HepG2 (cell line): Measurements from ENCODE around the gene SPRED2. TPM values are rescaled to one million over a fixed set of nuclear protein-coding genes. Genes with fewer than 3 reads are reported as not detected.

Source experiments
- ATF2 ChIP-seq: sonication (generic); formaldehyde crosslinking; IDR thresholded peaks from 2 replicates; pipeline ENCODE4 v1.4.0; 2020; ENCODE audit warnings: missing genetic modification reagents
- BRCA1 ChIP-seq: sonication (generic); formaldehyde crosslinking; IDR thresholded peaks from 2 replicates; pipeline ENCODE4 v1.4.0; 2020; ENCODE audit warnings: missing genetic modification reagents
- DPF2 ChIP-seq: sonication (generic); formaldehyde crosslinking; IDR thresholded peaks from 2 replicates; pipeline ENCODE4 v1.4.0; 2020; ENCODE audit warnings: mild to moderate bottlenecking, low read depth, missing genetic modification reagents, borderline replicate concordance
- JARID2 ChIP-seq: sonication (generic); formaldehyde crosslinking; IDR thresholded peaks from 2 replicates; pipeline ENCODE4 v1.8.1; 2023; ENCODE audit warnings: missing genetic modification reagents, inconsistent platforms; ENCODE audit not compliant: insufficient replicate concordance
- MXI1 ChIP-seq: IDR thresholded peaks from 3 replicates; pipeline ENCODE4 v1.6.1; 2012; ENCODE audit warnings: low read depth, low read length, inconsistent platforms, borderline replicate concordance
- RELA ChIP-seq: sonication (generic); formaldehyde crosslinking; IDR thresholded peaks from 2 replicates; pipeline ENCODE4 v1.4.0; 2020; ENCODE audit warnings: missing genetic modification reagents
- SP1 ChIP-seq, 2 experiments: fragments of 450-650 bp in 1 of 2; sonication (generic) in 1 of 2; formaldehyde crosslinking in 1 of 2; IDR thresholded peaks; 2 replicates each; pipeline versions ENCODE4 v1.4.0 to v1.6.1; 2016 to 2020; ENCODE audit warnings: missing genetic modification reagents in 1 of 2
- UBTF ChIP-seq: sonication (generic); formaldehyde crosslinking; IDR thresholded peaks from 2 replicates; pipeline ENCODE4 v1.4.0; 2020; ENCODE audit warnings: mild to moderate bottlenecking, missing genetic modification reagents
- ZFP41 ChIP-seq: sonication (generic); formaldehyde crosslinking; IDR thresholded peaks from 2 replicates; pipeline ENCODE4 v1.4.0; 2020; ENCODE audit warnings: mild to moderate bottlenecking, missing genetic modification reagents, borderline replicate concordance
- ZNF20 ChIP-seq: sonication (generic); formaldehyde crosslinking; IDR thresholded peaks from 2 replicates; pipeline ENCODE4 v1.4.0; 2020; ENCODE audit warnings: mild to moderate bottlenecking, moderate library complexity, missing genetic modification reagents
- ZNF235 ChIP-seq: sonication (generic); formaldehyde crosslinking; IDR thresholded peaks from 2 replicates; pipeline ENCODE4 v1.8.1; 2023; ENCODE audit warnings: mild to moderate bottlenecking, missing genetic modification reagents, borderline replicate concordance
- ZNF274 ChIP-seq: sonication (generic); formaldehyde crosslinking; IDR thresholded peaks from 2 replicates; pipeline ENCODE4 v1.5.1; 2020; ENCODE audit warnings: mild to moderate bottlenecking, missing genetic modification reagents
- ZNF329 ChIP-seq: sonication (generic); formaldehyde crosslinking; IDR thresholded peaks from 2 replicates; pipeline ENCODE4 v1.9.0; 2021; ENCODE audit warnings: low read depth, mild to moderate bottlenecking, missing genetic modification reagents
- ZNF574 ChIP-seq: sonication (generic); formaldehyde crosslinking; IDR thresholded peaks from 2 replicates; pipeline ENCODE4 v1.4.0; 2020; ENCODE audit warnings: missing genetic modification reagents
- polyA plus RNA-seq, 8 experiments: library from polyadenylated mRNA; depleted of rRNA in 3 of 8; stranded (reverse) in 7 of 8; unstranded in 1 of 8; fragments of >200 nt; fragmentation: Illumina TruSeq in 4 of 8; extraction: Trizol in 4 of 8; gene quantifications; 2 replicates each; pipeline versions ENCODE4 v1.2.1 to v1.2.3, GENCODE V29; 2011 to 2016; ENCODE audit warnings: low read depth in 4 of 8, missing spikeins in 1 of 8, mixed read lengths in 1 of 8; ENCODE audit not compliant: insufficient read depth in 1 of 8
- total RNA-seq, 5 experiments: library from RNA; depleted of rRNA; stranded (reverse); fragments of >200 nt; fragmentation: Illumina TruSeq; extraction: Trizol; gene quantifications; 2 replicates each; pipeline ENCODE4 v1.2.3, GENCODE V29; 2016; ENCODE audit warnings: low read depth in 1 of 5
- TF ChIP-seq, protein P1 (sequence below): sonication (generic); formaldehyde crosslinking; IDR thresholded peaks from 2 replicates; pipeline ENCODE4 v1.4.0; 2020; ENCODE audit warnings: mild to moderate bottlenecking, missing genetic modification reagents, borderline replicate concordance

The SPRED2 gene
- total and polyA plus RNA-seq, 2 of the 13 experiments (the other 11 are each of a cell fraction or from before 2014, with no cell fraction given) = 13.0 to 37.0 TPM

- TF ChIP-seq ZNF274 (CRISPR knock-in tag) (peak; percentile 75), SP1 (IDR thresholded peaks at IDR 0.05) (no peak), SP1 (CRISPR knock-in tag; IDR thresholded peaks at IDR 0.05) (0 out of 2 replicates have a peak, but pooled peaks have one; percentile 10), MXI1 (no peak), ZNF574 (CRISPR knock-in tag) (0 out of 2 replicates have a peak, but pooled peaks have one; percentile 26), ZNF235 (0 out of 2 replicates have a peak, but pooled peaks have one; percentile 44), ZNF20 (peak; percentile 35; the same call in 1 of the 2 replicates), JARID2 (peak; percentile 55), RELA (CRISPR knock-in tag) (0 out of 2 replicates have a peak, but pooled peaks have one; percentile 56), BRCA1 (CRISPR knock-in tag) (0 out of 2 replicates have a peak, but pooled peaks have one; percentile 76), ZNF329 (CRISPR knock-in tag) (no peak), ZFP41 (CRISPR knock-in tag) (peak; percentile 66; the same call in 1 of the 2 replicates), UBTF (peak; percentile 69), ATF2 (CRISPR knock-in tag) (0 out of 2 replicates have a peak, but pooled peaks have one; percentile 39), DPF2 (CRISPR knock-in tag) (no peak)
- TF ChIP-seq, protein P1, sequence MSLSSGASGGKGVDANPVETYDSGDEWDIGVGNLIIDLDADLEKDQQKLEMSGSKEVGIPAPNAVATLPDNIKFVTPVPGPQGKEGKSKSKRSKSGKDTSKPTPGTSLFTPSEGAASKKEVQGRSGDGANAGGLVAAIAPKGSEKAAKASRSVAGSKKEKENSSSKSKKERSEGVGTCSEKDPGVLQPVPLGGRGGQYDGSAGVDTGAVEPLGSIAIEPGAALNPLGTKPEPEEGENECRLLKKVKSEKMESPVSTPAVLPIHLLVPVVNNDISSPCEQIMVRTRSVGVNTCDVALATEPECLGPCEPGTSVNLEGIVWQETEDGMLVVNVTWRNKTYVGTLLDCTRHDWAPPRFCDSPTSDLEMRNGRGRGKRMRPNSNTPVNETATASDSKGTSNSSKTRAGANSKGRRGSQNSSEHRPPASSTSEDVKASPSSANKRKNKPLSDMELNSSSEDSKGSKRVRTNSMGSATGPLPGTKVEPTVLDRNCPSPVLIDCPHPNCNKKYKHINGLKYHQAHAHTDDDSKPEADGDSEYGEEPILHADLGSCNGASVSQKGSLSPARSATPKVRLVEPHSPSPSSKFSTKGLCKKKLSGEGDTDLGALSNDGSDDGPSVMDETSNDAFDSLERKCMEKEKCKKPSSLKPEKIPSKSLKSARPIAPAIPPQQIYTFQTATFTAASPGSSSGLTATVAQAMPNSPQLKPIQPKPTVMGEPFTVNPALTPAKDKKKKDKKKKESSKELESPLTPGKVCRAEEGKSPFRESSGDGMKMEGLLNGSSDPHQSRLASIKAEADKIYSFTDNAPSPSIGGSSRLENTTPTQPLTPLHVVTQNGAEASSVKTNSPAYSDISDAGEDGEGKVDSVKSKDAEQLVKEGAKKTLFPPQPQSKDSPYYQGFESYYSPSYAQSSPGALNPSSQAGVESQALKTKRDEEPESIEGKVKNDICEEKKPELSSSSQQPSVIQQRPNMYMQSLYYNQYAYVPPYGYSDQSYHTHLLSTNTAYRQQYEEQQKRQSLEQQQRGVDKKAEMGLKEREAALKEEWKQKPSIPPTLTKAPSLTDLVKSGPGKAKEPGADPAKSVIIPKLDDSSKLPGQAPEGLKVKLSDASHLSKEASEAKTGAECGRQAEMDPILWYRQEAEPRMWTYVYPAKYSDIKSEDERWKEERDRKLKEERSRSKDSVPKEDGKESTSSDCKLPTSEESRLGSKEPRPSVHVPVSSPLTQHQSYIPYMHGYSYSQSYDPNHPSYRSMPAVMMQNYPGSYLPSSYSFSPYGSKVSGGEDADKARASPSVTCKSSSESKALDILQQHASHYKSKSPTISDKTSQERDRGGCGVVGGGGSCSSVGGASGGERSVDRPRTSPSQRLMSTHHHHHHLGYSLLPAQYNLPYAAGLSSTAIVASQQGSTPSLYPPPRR (CRISPR knock-in tag) = 0 out of 2 replicates have a peak, but pooled peaks have one; percentile 52
Observed at GRCh38 chr2:65300134-65300760, 132.2 kb downstream of the SPRED2 start (continued).
